ENCODE measurements around the gene RAPSN. TPM values are rescaled to one million over a fixed set of nuclear protein-coding genes. Genes with fewer than 3 reads are reported as not detected.

The RAPSN gene
- total and polyA plus RNA-seq, 2 experiments from 2014 or later = not detected

GRCh38 chr11:47410370-47411264 is 38.3 kb downstream of the RAPSN start:
- no peak overlapping the region for H3K27ac ChIP-seq
- H3K4me3 ChIP-seq = no peak overlapping the region

GRCh38 chr11:47409440-47410369 is 39.2 kb downstream of the RAPSN start:
- no peak for DNase-seq (ENCODE audit: low read depth in 1 of 2, low spot score in 1 of 2)
- Histone ChIP-seq H3K27ac (no peak overlapping the region), H3K36me3 (peaks cover 5% of the 10 kb centered on the region), H3K4me1 (ENCODE audit: low read depth) (no peaks in the 10 kb centered on the region), H3K9me3 (ENCODE audit: low read depth) (no peaks in the 10 kb centered on the region), H3K4me3 (peak overlapping the region; percentile 61), H3K27me3 (no peaks in the 10 kb centered on the region)
- TF ChIP-seq CTCF (IDR thresholded peaks at IDR 0.05; ENCODE audit: low read depth, low read length) = no peak

More at GRCh38 chr11:47410370-47411264, 38.3 kb downstream of the RAPSN start:
- H3K9me3 ChIP-seq (ENCODE audit: low read depth) = no peaks in the 10 kb centered on the region
- peaks cover 5% of the 10 kb centered on the region for H3K36me3 ChIP-seq
- no peak for DNase-seq (ENCODE audit: low read depth in 1 of 2, low spot score in 1 of 2)
- no peaks in the 10 kb centered on the region for H3K27me3 ChIP-seq
- no peaks in the 10 kb centered on the region for H3K4me1 ChIP-seq (ENCODE audit: low read depth)
- no peak for TF ChIP-seq CTCF (IDR thresholded peaks at IDR 0.05; ENCODE audit: low read depth, low read length)

- no peaks in the 10 kb centered on the region for H3K9me3 ChIP-seq (ENCODE audit: low read depth)
- H3K4me3 ChIP-seq = peak overlapping the region; percentile 61
- H3K4me1 ChIP-seq (ENCODE audit: low read depth) = no peaks in the 10 kb centered on the region
- DNase-seq (ENCODE audit: low read depth in 1 of 2, low spot score in 1 of 2) = peak in 1 of 2 donors; percentile 85
- H3K27ac ChIP-seq = peak overlapping the region; percentile 42
- no peaks in the 10 kb centered on the region for H3K27me3 ChIP-seq
- TF ChIP-seq CTCF (IDR thresholded peaks at IDR 0.05; ENCODE audit: low read depth, low read length) = no peak
- peaks cover 2% of the 10 kb centered on the region for H3K36me3 ChIP-seq
These were observed 40.1 kb downstream of the RAPSN start for GRCh38 chr11:47408598-47409439.

- peak; percentile 73 for TF ChIP-seq CTCF (IDR thresholded peaks at IDR 0.05; ENCODE audit: low read depth, low read length)
- H3K27me3 ChIP-seq = no peaks in the 10 kb centered on the region
- H3K36me3 ChIP-seq = no peaks in the 10 kb centered on the region
- peak; percentile 96 to 98 for DNase-seq (ENCODE audit: low read depth in 1 of 2, low spot score in 1 of 2)
- H3K4me1 ChIP-seq (ENCODE audit: low read depth) = no peaks in the 10 kb centered on the region
- peak within 1 kb of the TSS; percentile 82 for H3K27ac ChIP-seq
- H3K4me3 ChIP-seq = peak within 1 kb of the TSS; percentile 61
- no peaks in the 10 kb centered on the region for H3K9me3 ChIP-seq (ENCODE audit: low read depth)
These were observed 41.0 kb downstream of the RAPSN start, which contains the start of gene SLC39A13 for GRCh38 chr11:47407746-47408590. TSS of gene SLC39A13 (plus strand) at chr11:47408590. CDS start at chr11:47410095, 1,505 bp downstream.

Data from cardiac muscle cell (in vitro differentiated cells and primary cell).